ENCODE data around the gene RPL28. TPM values are rescaled to one million over a fixed set of nuclear protein-coding genes. Genes with fewer than 3 reads are reported as not detected.
A peak's percentile ranks its signal among the peaks of the same experiment; 100 is the strongest.

The RPL28 gene
- total and polyA plus RNA-seq, 7 donors = 253 to 2,816 (median 607) TPM

- H3K36me3 ChIP-seq = no peaks in the 10 kb centered on the region
- peaks cover 0 to 33% (median 18%) of the 10 kb centered on the region in 3 donors for H3K27me3 ChIP-seq
- H3K4me1 ChIP-seq = no peaks in the 10 kb centered on the region
- 69 to 79% methylated on average over 13 of the region's 13 CpGs for WGBS, 2 donors
- no peak for DNase-seq
- intact Hi-C loops (cut with DNase I) = no loop called here
- TF ChIP-seq EP300 (IDR thresholded peaks at IDR 0.05) (no peak), POLR2AphosphoS5 (IDR thresholded peaks at IDR 0.05) (no peak), POLR2A (IDR thresholded peaks at IDR 0.05) (no peak)
- TF ChIP-seq, protein P1, sequence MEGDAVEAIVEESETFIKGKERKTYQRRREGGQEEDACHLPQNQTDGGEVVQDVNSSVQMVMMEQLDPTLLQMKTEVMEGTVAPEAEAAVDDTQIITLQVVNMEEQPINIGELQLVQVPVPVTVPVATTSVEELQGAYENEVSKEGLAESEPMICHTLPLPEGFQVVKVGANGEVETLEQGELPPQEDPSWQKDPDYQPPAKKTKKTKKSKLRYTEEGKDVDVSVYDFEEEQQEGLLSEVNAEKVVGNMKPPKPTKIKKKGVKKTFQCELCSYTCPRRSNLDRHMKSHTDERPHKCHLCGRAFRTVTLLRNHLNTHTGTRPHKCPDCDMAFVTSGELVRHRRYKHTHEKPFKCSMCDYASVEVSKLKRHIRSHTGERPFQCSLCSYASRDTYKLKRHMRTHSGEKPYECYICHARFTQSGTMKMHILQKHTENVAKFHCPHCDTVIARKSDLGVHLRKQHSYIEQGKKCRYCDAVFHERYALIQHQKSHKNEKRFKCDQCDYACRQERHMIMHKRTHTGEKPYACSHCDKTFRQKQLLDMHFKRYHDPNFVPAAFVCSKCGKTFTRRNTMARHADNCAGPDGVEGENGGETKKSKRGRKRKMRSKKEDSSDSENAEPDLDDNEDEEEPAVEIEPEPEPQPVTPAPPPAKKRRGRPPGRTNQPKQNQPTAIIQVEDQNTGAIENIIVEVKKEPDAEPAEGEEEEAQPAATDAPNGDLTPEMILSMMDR (IDR thresholded peaks at IDR 0.05) = no peak
- no peak overlapping the region for H3K4me3 ChIP-seq
- no peak overlapping the region for H3K27ac ChIP-seq
- H3K9me3 ChIP-seq = no peaks in the 10 kb centered on the region
These were observed 37.7 kb downstream of the RPL28 start for GRCh38 chr19:55423225-55424005.

GRCh38 chr19:55424518-55424917 is 38.8 kb downstream of the RPL28 start:
- intact Hi-C loops (cut with DNase I) = no loop called here
- Histone ChIP-seq H3K27ac (no peak overlapping the region), H3K9me3 (no peaks in the 10 kb centered on the region), H3K4me1 (no peaks in the 10 kb centered on the region), H3K27me3 (peaks cover 6 to 38% (median 29%) of the 10 kb centered on the region in 3 donors), H3K4me3 (no peak overlapping the region), H3K36me3 (no peaks in the 10 kb centered on the region)
- TF ChIP-seq POLR2AphosphoS5 (IDR thresholded peaks at IDR 0.05) (no peak), EP300 (IDR thresholded peaks at IDR 0.05) (no peak), POLR2A (IDR thresholded peaks at IDR 0.05) (no peak)
- TF ChIP-seq, protein P1 (IDR thresholded peaks at IDR 0.05) = no peak
- no peak for DNase-seq
- 83 to 90% methylated on average over 3 of the region's 3 CpGs for WGBS, 2 donors

DNA sequence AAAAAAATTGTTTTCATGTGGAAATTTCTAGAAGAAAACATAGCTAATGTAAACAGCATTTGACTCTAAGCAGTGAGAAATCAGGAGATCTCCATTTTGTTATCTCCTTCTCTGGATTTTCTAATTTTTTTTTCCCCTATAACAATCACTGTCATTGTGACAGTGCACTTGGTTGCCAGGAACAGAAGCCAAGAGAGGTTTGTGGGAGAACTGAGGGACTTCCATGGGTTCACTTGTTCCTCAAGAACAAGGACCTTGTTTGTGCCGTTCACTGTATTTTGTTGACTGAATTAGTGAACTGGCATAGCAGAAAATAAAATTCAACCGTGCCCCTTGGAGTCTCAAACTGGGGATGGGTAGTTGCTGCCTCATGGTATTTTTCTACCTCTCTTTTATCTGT is 40.3 kb downstream of the RPL28 start:
- Histone ChIP-seq H3K9me3 (no peaks in the 10 kb centered on the region), H3K4me1 (no peaks in the 10 kb centered on the region), H3K27ac (peak overlapping the region in 1 of 4 donors; percentile 35), H3K27me3 (peaks cover 16 to 48% (median 45%) of the 10 kb centered on the region in 3 donors), H3K36me3 (no peaks in the 10 kb centered on the region), H3K4me3 (no peak overlapping the region)
- no peak for TF ChIP-seq POLR2AphosphoS5 (IDR thresholded peaks at IDR 0.05)
- TF ChIP-seq, protein P1 (IDR thresholded peaks at IDR 0.05) = no peak
- no peak for TF ChIP-seq EP300 (IDR thresholded peaks at IDR 0.05)
- TF ChIP-seq POLR2A (IDR thresholded peaks at IDR 0.05) = no peak
- intact Hi-C loops (cut with DNase I) = no loop called here
- WGBS, 2 donors = 52 to 79% methylated on average over 2 of the region's 2 CpGs
- no peak for DNase-seq

DNA sequence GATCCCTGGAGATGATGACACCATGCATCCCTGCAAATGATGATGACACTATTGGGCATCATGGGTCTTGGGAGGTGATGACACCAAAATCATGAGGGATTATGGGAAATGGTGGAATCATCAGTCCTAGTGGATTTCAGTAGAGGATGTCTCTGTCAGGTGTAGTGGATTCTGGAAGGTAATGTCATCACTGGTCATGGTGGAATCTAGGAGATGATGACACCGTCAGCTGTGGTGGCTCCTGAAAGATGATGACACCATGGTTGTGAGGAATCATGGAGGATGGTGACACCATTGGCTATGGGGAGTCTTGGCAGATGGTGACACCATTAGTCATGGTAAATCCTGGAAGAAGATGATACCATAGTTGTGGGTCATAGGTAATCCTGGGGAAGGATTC is 45.5 kb downstream of the RPL28 start:
- intact Hi-C loops (cut with DNase I) = no loop called here
- H3K27me3 ChIP-seq = peaks cover 34 to 75% (median 62%) of the 10 kb centered on the region in 3 donors
- 93% methylated on average over 1 of the region's 1 CpG for WGBS, 2 donors
- no peak overlapping the region for H3K4me3 ChIP-seq
- no peaks in the 10 kb centered on the region for H3K36me3 ChIP-seq
- H3K4me1 ChIP-seq = no peaks in the 10 kb centered on the region
- no peak for TF ChIP-seq POLR2AphosphoS5 (IDR thresholded peaks at IDR 0.05)
- TF ChIP-seq, protein P1 (IDR thresholded peaks at IDR 0.05) = no peak
- TF ChIP-seq POLR2A (IDR thresholded peaks at IDR 0.05) = no peak
- no peak for TF ChIP-seq EP300 (IDR thresholded peaks at IDR 0.05)
- no peak for DNase-seq
- H3K27ac ChIP-seq = no peak overlapping the region
- H3K9me3 ChIP-seq = no peaks in the 10 kb centered on the region
